Putamen (tissue), 1 donor: Measurements from ENCODE around the gene NGFR.

ENCODE experiments used
- DNase-seq: peaks from one replicate; pipeline ENCODE4 v3.0.0-alpha.2; 2016; ENCODE audit warnings: low spot score

NGFR gene

GRCh38 chr17:49515196-49515770 lies 20.2 kb downstream of the NGFR start:
- DNase-seq: peak; percentile 75

- no peak for DNase-seq
Observed at GRCh38 chr17:49516180-49516579, 21.1 kb downstream of the NGFR start.

DNA sequence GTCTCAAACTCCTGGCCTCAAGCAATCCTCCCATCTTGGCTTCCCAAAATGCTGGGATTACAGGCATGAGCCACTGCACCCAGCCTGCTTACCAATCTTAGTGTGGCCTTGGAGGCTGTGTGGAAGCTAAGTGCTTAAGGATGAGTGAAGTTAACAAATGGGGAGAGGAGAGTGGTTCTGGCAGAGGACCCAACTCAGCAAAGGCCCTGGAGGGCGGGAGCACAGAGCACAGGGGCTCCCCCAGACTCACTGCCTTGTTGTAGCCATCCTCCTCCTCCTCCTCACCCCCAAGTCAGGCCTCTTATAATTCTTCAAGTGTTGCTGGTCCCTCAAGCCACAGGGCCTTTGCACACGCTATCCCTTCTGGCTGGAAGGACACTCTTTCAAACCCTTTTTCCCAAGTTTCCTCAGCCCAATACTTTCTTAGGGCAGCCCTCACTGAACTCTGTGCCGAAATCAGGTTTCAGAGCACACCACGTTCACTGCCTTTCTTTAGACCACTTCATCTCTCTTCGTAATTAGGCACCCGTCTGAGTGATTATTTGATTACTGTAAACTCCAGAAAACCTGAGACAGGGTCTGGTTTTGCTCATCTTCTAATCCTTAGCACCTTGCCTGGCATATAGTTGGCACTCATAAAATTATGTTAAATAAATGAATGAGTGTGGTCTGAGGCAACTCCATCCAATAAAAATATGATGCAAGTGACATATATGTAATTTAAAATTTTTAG lies 23.4 kb downstream of the NGFR start:
- DNase-seq: no peak

- no peak for DNase-seq
Observed at GRCh38 chr17:49519781-49520180, 24.7 kb downstream of the NGFR start.

DNA sequence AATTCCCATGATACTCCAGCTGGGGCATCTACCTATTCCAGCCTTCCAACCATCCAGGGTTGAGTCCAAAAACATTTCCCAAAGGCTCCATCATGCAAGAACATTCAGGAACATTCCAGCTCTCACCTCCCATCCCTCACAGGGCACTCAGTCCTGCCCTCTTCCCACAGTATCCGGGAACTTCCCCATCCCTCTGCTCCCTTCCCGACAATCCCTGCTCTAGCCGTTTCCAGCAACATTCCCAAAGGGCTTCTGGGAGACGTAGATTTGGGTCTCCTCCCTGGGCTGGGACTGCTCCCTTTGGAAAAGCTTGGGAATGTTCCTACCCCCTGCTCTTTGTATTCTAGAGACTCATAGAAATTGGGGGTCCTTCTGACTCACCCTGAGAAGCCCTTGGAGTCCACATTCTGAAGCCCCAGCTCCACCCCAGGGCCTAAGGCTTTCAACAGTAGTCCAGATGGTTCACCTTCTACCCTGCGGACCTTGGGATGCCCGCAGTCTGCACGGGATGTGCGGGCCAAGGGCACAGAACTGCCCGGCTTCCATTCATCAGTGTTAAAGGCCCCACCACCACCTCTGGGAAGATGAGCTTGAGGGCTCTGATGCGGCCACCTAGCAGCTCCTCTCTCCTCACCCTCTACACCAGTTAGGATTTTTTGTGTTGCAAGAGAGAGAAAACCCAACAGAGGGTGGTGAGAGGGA lies 25.4 kb downstream of the NGFR start:
- no peak for DNase-seq

DNA sequence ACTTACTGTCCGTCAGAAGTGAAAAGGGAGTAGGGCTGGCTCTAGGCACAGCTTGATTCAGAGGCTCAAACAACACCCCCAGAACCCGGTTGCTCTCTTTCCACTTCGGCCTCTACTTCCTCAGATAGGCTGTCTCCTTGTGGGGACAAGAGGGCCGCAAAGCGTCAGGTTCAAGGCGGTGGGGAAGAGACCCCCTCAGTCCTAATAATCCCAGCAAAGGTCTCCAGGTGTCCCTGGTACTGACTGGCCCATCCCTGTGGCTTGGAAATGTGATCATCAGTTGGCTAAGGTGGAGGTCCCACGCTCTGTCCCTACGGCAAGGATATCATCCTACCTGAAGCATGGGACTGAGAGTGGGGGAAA lies 26.0 kb downstream of the NGFR start:
- no peak for DNase-seq

DNA sequence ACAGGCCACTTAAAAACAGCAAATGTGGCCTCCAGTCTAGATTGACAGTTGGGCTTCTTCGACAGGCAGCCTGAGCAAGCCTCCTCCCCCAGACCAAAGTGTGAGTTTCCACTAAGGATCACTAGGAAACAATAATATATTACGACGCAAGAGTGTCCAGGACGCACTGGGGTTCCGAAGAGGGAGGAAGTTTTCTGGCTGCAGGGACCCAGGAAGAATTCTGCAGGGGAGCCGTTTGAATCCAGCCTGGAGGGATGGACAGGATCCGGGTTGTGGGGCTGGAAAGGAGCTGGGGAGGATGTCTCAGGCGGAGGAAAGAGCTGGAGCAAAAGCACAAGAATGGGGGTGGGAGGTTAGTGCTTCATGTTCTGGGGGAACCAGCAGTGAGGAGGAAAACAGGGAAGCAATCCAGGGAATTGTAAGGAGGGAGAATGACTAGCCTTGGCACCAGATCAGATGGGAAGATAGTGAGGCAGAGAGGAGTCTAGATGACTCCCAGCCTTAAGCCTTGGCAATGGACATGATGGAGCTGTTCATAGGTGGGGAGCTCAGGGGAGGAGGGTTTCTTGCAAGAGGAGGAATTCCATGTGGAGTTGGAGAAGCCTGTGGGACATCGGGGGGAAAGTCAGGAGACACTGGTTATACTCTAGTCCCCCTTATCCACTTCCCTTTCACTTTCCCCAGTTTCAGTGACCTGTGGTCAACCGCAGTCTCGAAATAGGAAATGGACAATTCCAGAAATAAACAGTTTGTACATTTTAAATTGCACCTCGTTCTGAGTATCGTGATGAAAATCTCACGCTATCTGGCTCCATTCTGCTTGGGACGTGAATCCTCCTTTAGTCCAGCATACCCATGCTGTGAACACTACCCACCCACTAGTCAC lies 26.6 kb downstream of the NGFR start:
- no peak for DNase-seq

DNA sequence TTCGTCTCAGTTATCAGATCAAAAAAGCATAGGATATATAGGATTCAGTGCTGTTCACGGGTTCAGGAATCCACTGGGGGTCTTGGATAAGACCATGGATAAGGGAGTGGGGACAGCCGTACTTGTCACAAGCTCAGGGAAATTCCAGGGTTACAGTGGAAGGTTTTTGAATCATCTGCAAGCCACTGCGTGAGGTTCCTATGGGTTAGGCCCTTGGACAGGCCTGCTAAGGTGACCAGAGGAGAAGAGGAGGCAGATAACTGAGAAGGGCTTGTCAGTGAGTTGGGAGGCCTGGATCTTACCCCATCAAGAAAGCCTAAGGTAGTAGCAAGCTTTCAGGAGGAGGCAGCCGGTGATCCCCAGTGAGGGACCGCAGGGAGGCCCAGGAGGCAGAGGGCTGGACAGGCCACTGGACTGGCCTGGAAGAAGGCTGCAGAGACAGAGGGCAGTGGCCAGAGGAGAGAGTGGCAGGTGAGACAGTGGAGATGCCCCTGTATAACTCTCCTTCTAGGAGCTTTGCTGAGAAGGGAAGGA lies 27.3 kb downstream of the NGFR start:
- DNase-seq: no peak

- no peak for DNase-seq
Observed at GRCh38 chr17:49523196-49523595, 28.1 kb downstream of the NGFR start.

DNA sequence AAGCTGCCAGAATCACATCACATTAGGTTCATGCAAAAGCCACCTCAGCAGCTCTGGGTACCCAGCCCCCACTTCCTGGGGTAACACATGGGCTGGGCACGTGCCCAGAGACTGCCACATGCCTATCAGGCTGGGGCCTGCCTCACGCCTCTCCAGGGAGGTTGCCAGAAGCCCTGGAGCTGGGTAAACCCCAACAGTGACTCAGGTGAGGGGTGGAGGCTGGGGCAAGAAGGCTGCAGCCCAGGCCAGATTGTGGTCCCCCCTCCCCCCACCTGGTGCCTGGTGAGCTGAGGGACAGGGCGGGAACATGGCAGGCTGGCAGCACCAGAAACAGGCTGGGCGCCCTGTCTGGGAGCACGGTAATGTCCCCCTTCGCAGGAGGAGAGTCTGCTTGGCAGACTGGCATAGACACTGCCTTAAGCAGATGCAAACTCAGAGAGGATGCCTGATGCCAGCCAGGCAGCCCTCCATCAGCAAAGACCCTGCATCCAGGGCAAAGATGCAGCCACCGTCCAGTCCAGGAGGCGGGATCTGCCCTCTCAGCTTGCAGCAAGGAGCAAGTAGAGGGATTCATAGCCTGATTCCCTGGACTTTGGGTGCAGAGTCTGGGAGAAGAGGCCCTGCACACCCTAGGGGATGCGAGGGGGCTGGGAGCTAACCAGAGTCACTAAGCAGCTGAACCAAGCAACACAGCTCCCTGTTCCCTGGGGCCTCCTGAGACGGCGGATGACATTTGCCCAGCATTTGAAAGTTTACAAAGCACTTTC lies 28.8 kb downstream of the NGFR start:
- DNase-seq: no peak

DNA sequence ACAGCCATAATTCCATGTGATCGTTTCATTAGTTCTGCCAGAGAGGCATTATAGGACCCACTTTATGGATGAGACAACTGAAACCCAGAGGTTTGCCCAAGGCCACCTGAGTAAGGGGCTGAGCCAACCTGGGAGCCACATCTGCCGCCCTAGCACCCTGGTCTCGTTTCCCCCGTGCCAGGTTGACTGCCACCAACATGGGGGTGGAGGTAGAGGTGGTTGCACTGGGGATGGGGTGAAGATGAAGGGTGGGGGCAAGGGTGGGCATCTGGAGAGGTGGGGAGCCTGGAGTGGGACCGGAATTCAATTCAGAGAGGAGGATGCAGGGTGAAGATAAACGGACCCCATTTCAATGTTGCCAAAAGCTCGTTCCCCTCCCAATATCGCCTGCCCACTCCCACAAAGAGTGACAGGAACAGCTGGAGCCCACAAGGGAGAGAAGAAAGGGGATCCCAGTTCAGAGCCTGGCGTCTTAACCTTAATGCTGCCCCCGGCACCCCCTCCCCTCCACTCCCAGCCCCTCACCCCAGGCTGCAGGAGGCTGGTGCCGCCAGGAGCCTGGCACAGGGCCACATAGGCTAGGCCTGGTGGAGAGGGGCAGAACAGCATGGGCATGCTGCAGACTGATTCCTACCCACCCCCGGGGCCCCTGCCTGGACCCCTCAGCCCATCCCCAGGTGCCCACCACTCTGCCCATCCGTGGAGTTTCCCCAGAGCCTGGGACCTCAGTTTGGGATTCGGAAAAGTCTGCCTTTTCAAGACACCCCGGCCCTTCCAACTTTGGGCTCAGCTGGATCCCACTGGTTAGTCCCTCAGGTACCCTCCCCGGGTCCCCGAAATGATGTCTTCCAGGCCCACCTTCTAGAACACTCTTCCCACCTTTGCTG lies 29.6 kb downstream of the NGFR start:
- no peak for DNase-seq

DNA sequence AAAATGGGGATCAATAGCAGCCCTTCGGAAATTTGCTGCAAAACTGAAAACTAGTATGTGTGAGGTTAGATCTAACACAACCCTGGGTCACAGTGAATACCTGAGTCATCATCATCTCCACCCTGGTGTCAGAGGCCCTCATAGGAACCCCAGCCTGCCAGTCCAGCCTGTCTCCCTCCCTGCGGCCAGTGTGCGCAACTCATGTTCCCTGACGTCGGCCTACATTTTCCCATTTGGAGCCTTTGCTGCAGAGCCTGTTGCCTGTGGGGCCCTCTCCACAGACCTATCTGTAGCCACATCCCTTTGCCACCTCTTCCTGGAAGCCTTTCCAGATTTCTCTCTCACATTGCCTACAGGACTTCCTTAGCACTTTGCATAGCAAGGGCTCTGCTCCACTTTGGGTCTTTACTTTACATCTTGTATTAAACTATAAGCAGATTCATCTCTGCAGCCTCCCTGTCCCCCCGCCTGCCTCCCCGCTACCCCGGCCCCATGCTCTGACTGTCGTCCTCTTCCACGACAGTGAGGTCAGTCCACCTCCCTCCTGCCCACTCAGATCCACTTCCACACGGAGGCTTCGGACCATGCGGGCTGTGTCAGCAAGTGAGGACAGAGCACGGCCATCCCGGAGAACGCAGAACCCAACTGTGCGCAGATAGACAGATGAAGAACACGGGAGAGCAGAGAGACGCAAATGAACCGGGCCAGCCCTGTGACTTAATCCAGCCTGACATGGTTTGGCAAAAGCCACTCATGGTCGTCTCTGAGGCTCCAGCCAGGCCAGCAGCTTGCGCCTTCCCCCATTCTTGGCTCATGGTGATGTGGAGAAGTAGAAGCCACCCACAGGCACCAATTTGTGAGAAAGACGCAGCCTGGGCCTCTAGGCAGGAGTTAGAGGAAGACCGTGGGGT lies 31.0 kb downstream of the NGFR start:
- no peak for DNase-seq

GRCh38 chr17:49527927-49528651 lies 33.0 kb downstream of the NGFR start:
- no peak for DNase-seq

GRCh38 chr17:49528966-49529365 lies 33.9 kb downstream of the NGFR start:
- DNase-seq: no peak

- no peak for DNase-seq
Observed at GRCh38 chr17:49530118-49530517, 35.0 kb downstream of the NGFR start.

DNA sequence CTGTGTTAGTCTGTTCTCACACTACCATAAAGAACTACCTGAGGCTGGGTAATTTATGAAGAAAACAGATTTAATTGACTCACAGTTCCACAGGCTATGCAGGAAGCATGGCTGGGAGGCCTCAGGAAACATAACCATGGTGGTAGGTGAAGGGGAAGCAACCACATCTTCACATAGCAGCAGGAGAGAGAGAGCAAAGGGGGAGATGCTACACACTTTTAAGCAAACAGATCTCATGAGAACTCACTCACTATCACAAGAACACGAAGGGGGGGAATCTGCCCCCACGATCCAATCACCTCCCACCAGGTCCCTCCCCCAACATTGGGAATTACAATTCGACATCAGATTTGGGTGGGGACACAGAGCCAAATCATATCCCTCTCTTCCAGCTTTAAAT lies 48.8 kb downstream of the NGFR start:
- DNase-seq: no peak

DNA sequence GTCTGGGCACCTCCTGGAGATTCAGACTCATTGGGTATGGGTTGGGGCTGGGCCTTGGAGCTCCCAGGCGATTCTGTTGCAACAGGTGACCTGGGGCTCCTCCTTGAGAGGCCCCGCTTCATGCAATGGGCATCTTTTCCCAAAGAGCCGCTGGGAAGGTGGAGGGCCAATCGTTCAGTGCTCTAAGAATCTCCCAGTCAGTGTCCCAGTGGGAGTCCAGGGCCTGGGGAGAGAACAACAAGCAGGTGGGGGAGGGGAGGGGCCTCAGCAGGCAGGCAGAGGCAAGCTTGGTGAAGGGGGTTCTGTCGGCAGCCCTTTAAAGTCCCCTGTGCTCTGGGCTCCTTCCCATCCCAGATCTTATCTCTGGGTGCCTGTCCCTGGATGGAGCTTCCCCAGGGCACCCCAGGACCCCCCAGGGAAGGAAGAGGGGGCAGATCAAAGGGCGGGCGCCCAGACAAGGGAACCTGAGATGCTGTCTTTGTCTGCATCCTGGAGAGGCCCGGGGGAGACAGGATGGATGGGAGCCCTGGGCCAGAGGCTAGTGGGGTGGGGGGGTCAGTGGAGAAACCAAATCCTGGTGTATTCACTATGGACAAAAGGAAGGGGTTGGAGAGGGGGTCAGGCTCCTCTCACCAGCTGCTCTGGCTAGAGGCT lies 50.0 kb downstream of the NGFR start:
- DNase-seq: no peak
